Measurements from ENCODE around the gene SERPINA6.
"Not testable (repeated sequence)": the region's sequence is repeated elsewhere in the genome, so short reads cannot be mapped to it uniquely, and the experiment has no call there.

Gene SERPINA6

GRCh38 chr14:94320243-94320642 lies 2.9 kb downstream of the SERPINA6 start:
- no peak for DNase-seq

- DNase-seq = no peak
Measured at GRCh38 chr14:94317259-94317658, 5.9 kb downstream of the SERPINA6 start.

- no peak for DNase-seq
Measured at GRCh38 chr14:94316692-94317091, 6.4 kb downstream of the SERPINA6 start.

GRCh38 chr14:94314890-94315289 lies 8.2 kb downstream of the SERPINA6 start:
- DNase-seq = no peak

GRCh38 chr14:94313991-94314655 lies 9.0 kb downstream of the SERPINA6 start:
- DNase-seq = no peak

- no peak for DNase-seq
Measured at GRCh38 chr14:94312481-94313246, 10.5 kb downstream of the SERPINA6 start.

GRCh38 chr14:94310248-94310647 lies 12.9 kb downstream of the SERPINA6 start:
- DNase-seq = no peak

GRCh38 chr14:94309721-94310120 lies 13.4 kb downstream of the SERPINA6 start:
- no peak for DNase-seq

GRCh38 chr14:94307410-94307992 lies 15.6 kb downstream of the SERPINA6 start:
- no peak for DNase-seq

- no peak for DNase-seq
Measured at GRCh38 chr14:94306047-94306978, 16.8 kb downstream of the SERPINA6 start.

- no peak for DNase-seq
Measured at GRCh38 chr14:94305620-94306019, 17.5 kb downstream of the SERPINA6 start.

GRCh38 chr14:94304243-94304642 lies 18.9 kb downstream of the SERPINA6 start:
- no peak for DNase-seq

GRCh38 chr14:94303111-94303510 lies 20.0 kb downstream of the SERPINA6 start:
- DNase-seq = no peak

- DNase-seq = no peak
Measured at GRCh38 chr14:94298130-94298529, 25.0 kb downstream of the SERPINA6 start.

GRCh38 chr14:94296181-94296545 lies 27.0 kb downstream of the SERPINA6 start:
- DNase-seq = not testable (repeated sequence)

- DNase-seq = no peak
Measured at GRCh38 chr14:94295360-94296180, 27.6 kb downstream of the SERPINA6 start.

GRCh38 chr14:94293578-94293924 lies 29.6 kb downstream of the SERPINA6 start:
- DNase-seq = no peak

- no peak for DNase-seq
Measured at GRCh38 chr14:94292872-94293577, 30.1 kb downstream of the SERPINA6 start, which contains the start of gene SERPINA10. TSS of gene SERPINA10 (minus strand) at chr14:94293268. CDS start at chr14:94290593, 2,675 bp downstream.

- DNase-seq = no peak
Measured at GRCh38 chr14:94292526-94292871, 30.6 kb downstream of the SERPINA6 start.

- no peak for DNase-seq
Measured at GRCh38 chr14:94291906-94292525, 31.1 kb downstream of the SERPINA6 start.

Measured in amniotic stem cell (primary cell).